Natural killer cell (primary cell): ENCODE results near the gene EIF2B2. TPM values are rescaled to one million over a fixed set of nuclear protein-coding genes. Genes with fewer than 3 reads are reported as not detected.

Experiments
- ATAC-seq, 3 donors: fragments of 150-1000 bp in 2 of 3; fragments of 200-7000 bp in 1 of 3; cut with Tn5 transposase; 1 replicate in 1 of 3; 2 replicates in 2 of 3; pipeline ENCODE4 v1.10.0; 2021; ENCODE audit warnings: mild to moderate bottlenecking in 2 of 3, moderate library complexity in 2 of 3
- DNase-seq, 2 donors: peaks; one replicate each; pipeline versions ENCODE4 v3.0.0 to v3.0.0-alpha.2; 2013 to 2021; ENCODE audit warnings: mixed read lengths in 1 of 2
- H3K27ac ChIP-seq: one replicate; pipeline ENCODE4 v1.5.1; 2013; ENCODE audit warnings: mild to moderate bottlenecking, low read length
- H3K27me3 ChIP-seq: one replicate; pipeline ENCODE4 v1.6.1; 2013; ENCODE audit warnings: low read length; ENCODE audit not compliant: control insufficient read depth, insufficient read depth
- H3K36me3 ChIP-seq: one replicate; pipeline ENCODE4 v1.6.1; 2013; ENCODE audit warnings: low read length; ENCODE audit not compliant: control insufficient read depth, insufficient read depth
- H3K4me1 ChIP-seq: one replicate; pipeline ENCODE4 v1.6.1; 2013; ENCODE audit warnings: low read length; ENCODE audit not compliant: control insufficient read depth, insufficient read depth
- H3K4me3 ChIP-seq: one replicate; pipeline ENCODE4 v1.5.1; 2013; ENCODE audit warnings: low read length
- H3K9me3 ChIP-seq: one replicate; pipeline ENCODE4 v1.6.1; 2013; ENCODE audit warnings: low read length; ENCODE audit not compliant: control insufficient read depth, insufficient read depth
- H3K27ac Mint-ChIP-seq, 2 donors: one replicate each; pipeline ENCODE4 v1.8.0; 2022; ENCODE audit warnings: mild to moderate bottlenecking in 2 of 2, mixed read lengths in 2 of 2, moderate library complexity in 1 of 2
- H3K27me3 Mint-ChIP-seq, 2 donors: one replicate each; pipeline ENCODE4 v1.8.0; 2022; ENCODE audit warnings: low read depth in 2 of 2, mixed read lengths in 2 of 2
- H3K36me3 Mint-ChIP-seq: one replicate; pipeline ENCODE4 v1.8.0; 2022; ENCODE audit warnings: mixed read lengths
- H3K4me1 Mint-ChIP-seq, 2 donors: one replicate each; pipeline ENCODE4 v1.8.0; 2022; ENCODE audit warnings: mixed read lengths in 2 of 2
- H3K4me3 Mint-ChIP-seq: one replicate; pipeline ENCODE4 v1.8.0; 2022; ENCODE audit warnings: mild to moderate bottlenecking, moderate library complexity, mixed read lengths
- H3K9me3 Mint-ChIP-seq, 2 donors: one replicate each; pipeline ENCODE4 v1.8.0; 2022; ENCODE audit warnings: mixed read lengths in 2 of 2
- CTCF ChIP-seq: fragments of 200-600 bp; IDR thresholded peaks from one replicate; pipeline ENCODE4 v1.8.0; 2022; ENCODE audit warnings: antibody characterized with exemption
- WGBS: methylation state at CpG from one replicate; pipeline ENCODE4 v1.1.7; 2013; ENCODE audit warnings: missing lambda C conversion rate; ENCODE audit not compliant: insufficient coverage; 5-methylcytosine and 5-hydroxymethylcytosine counted together
- intact Hi-C: fragments of 100-400 bp; cut with micrococcal nuclease; formaldehyde crosslinking; loops from one replicate; pipeline ENCODE4 v1.14.2; 2022
- total RNA-seq, 4 donors: library from RNA; stranded (reverse); fragments of 120-200 nt in 1 of 4; gene quantifications; one replicate each; pipeline versions ENCODE4 v1.2.3 to v1.2.4, GENCODE V29; 2013 to 2022

EIF2B2 gene
- total RNA-seq, 3 donors from 2014 or later (not counting 1 experiment from before 2014, with no cell fraction given): 22.2 to 45.1 (median 31.2) TPM

- Histone ChIP-seq H3K27me3 (no peaks in the 10 kb centered on the region), H3K36me3 (peaks cover 16% of the 10 kb centered on the region), H3K4me3 (no peak overlapping the region), H3K27ac (no peak overlapping the region), H3K4me1 (peaks cover 21% of the 10 kb centered on the region), H3K9me3 (no peaks in the 10 kb centered on the region)
- no peak for TF ChIP-seq CTCF
- H3K27me3 Mint-ChIP-seq: no peaks in the 10 kb centered on the region
- intact Hi-C loops: loop anchor here (5.0 to 10.0 kb wide), 2 partner anchors 61 to 136 kb away; partner anchors contain the start of gene ACYP1
- DNase-seq (no peak), ATAC-seq (no peak)
- H3K36me3 Mint-ChIP-seq: no peaks in the 10 kb centered on the region
- 100% methylated on average over 2 of the region's 2 CpGs for WGBS
- H3K27ac Mint-ChIP-seq: peak overlapping the region; percentile 94 to 95
- H3K4me1 Mint-ChIP-seq: peaks cover 42 to 46% of the 10 kb centered on the region in 2 donors
- H3K4me3 Mint-ChIP-seq: no peak overlapping the region
- H3K9me3 Mint-ChIP-seq: no peaks in the 10 kb centered on the region
Measured at GRCh38 chr14:75001261-75001660, 1.5 kb upstream of the EIF2B2 start.

GRCh38 chr14:75001899-75002298 lies 822 bp upstream of the EIF2B2 start:
- H3K4me3 Mint-ChIP-seq: peak overlapping the region; percentile 98
- peak overlapping the region; percentile 94 to 95 for H3K27ac Mint-ChIP-seq
- H3K4me1 ChIP-seq: peaks cover 21% of the 10 kb centered on the region
- peaks cover 4% of the 10 kb centered on the region for H3K36me3 Mint-ChIP-seq
- ATAC-seq (no peak), DNase-seq (no peak)
- no peaks in the 10 kb centered on the region for H3K9me3 Mint-ChIP-seq
- H3K27me3 ChIP-seq: no peaks in the 10 kb centered on the region
- intact Hi-C loops: loop anchor here (1.0 to 10.0 kb wide), 5 partner anchors 55 to 509 kb away; partner anchors contain the start of genes ACYP1, ISCA2 and NPC2
- no peaks in the 10 kb centered on the region for H3K9me3 ChIP-seq
- H3K4me1 Mint-ChIP-seq: peaks cover 47 to 51% of the 10 kb centered on the region in 2 donors
- no CpG with 5 or more reads among the region's 1 CpG for WGBS
- no peaks in the 10 kb centered on the region for H3K27me3 Mint-ChIP-seq
- H3K36me3 ChIP-seq: peaks cover 23% of the 10 kb centered on the region
- peak overlapping the region; percentile 99 for H3K27ac ChIP-seq
- H3K4me3 ChIP-seq: peak overlapping the region; percentile 71
- no peak for TF ChIP-seq CTCF

GRCh38 chr14:75003250-75004027 lies 718 bp downstream of the EIF2B2 start:
- intact Hi-C loops: loop anchor here (2.0 to 10.0 kb wide), 3 partner anchors 57 to 139 kb away; partner anchors contain the start of gene ACYP1
- DNase-seq (peak in 1 of 2 donors; percentile 19), ATAC-seq (no peak)
- H3K27ac Mint-ChIP-seq: peak overlapping the region; percentile 94 to 95
- H3K9me3 ChIP-seq: no peaks in the 10 kb centered on the region
- peaks cover 63 to 67% of the 10 kb centered on the region in 2 donors for H3K4me1 Mint-ChIP-seq
- peaks cover 19% of the 10 kb centered on the region for H3K36me3 Mint-ChIP-seq
- no peaks in the 10 kb centered on the region for H3K27me3 Mint-ChIP-seq
- 9% methylated on average over 17 of the region's 18 CpGs for WGBS
- peak overlapping the region; percentile 99 for H3K27ac ChIP-seq
- H3K4me1 ChIP-seq: peaks cover 21% of the 10 kb centered on the region
- H3K4me3 Mint-ChIP-seq: peak overlapping the region; percentile 98
- peak overlapping the region; percentile 71 for H3K4me3 ChIP-seq
- no peaks in the 10 kb centered on the region for H3K9me3 Mint-ChIP-seq
- no peak for TF ChIP-seq CTCF
- H3K27me3 ChIP-seq: no peaks in the 10 kb centered on the region
- peaks cover 38% of the 10 kb centered on the region for H3K36me3 ChIP-seq
